Neural cell (in vitro differentiated cells): ENCODE data around the gene TMUB1. TPM values are rescaled to one million over a fixed set of nuclear protein-coding genes. Genes with fewer than 3 reads are reported as not detected.

Source experiments
- H2AFZ ChIP-seq: fragments of 200-600, 300-800 bp; sonication (generic), shearing (Covaris generic); 2 replicates; pipeline ENCODE4 v1.6.0; 2014; ENCODE audit warnings: low read depth, mild to moderate bottlenecking, antibody characterized with exemption, low read length, moderate library complexity
- H3F3A ChIP-seq: fragments of 200-600 bp; shearing (Covaris generic); 2 replicates; pipeline ENCODE4 v1.6.1; 2016; ENCODE audit warnings: mild to moderate bottlenecking, moderate library complexity, mixed read lengths, antibody characterized with exemption, low read length; ENCODE audit not compliant: insufficient read depth, poor library complexity, severe bottlenecking
- H3K27ac ChIP-seq: fragments of 200-600, 300-800 bp; sonication (generic), shearing (Covaris generic); 2 replicates; pipeline ENCODE4 v1.5.1; 2014; ENCODE audit warnings: mild to moderate bottlenecking, low read length, moderate library complexity
- H3K27me3 ChIP-seq: fragments of 300-800, 200-600 bp; sonication (generic), shearing (Covaris generic); 2 replicates; pipeline ENCODE4 v1.6.0; 2014; ENCODE audit warnings: mild to moderate bottlenecking, low read depth, low read length, moderate library complexity; ENCODE audit not compliant: insufficient read depth
- H3K36me3 ChIP-seq: fragments of 300-800, 200-600 bp; sonication (generic), shearing (Covaris generic); 2 replicates; pipeline ENCODE4 v1.5.1; 2014; ENCODE audit warnings: mild to moderate bottlenecking, antibody characterized with exemption, low read length, moderate library complexity; ENCODE audit not compliant: insufficient read depth
- H3K4me2 ChIP-seq: fragments of 300-800, 200-600 bp; sonication (generic), shearing (Covaris generic); 2 replicates; pipeline ENCODE4 v1.6.0; 2014; ENCODE audit warnings: mild to moderate bottlenecking, low read length
- H3K4me3 ChIP-seq: fragments of 300-800, 200-600 bp; sonication (generic), shearing (Covaris generic); 2 replicates; pipeline ENCODE4 v1.5.1; 2014; ENCODE audit warnings: mild to moderate bottlenecking, low read length, moderate library complexity
- H3K79me2 ChIP-seq: fragments of 200-600 bp; shearing (Covaris generic); replicated peaks from 2 replicates; pipeline ENCODE4 v1.6.0; 2014; ENCODE audit warnings: mild to moderate bottlenecking, low read length, moderate library complexity; ENCODE audit not compliant: insufficient read depth
- H3K9ac ChIP-seq: fragments of 300-800, 200-600 bp; sonication (generic), shearing (Covaris generic); 2 replicates; pipeline ENCODE4 v1.6.1; 2016; ENCODE audit warnings: mild to moderate bottlenecking, low read length, mixed read lengths
- H3K9me2 ChIP-seq: fragments of 200-600 bp; shearing (Covaris generic); 2 replicates; pipeline ENCODE4 v1.6.1; 2016; ENCODE audit warnings: mild to moderate bottlenecking, low read length, mixed read lengths; ENCODE audit not compliant: insufficient read depth
- H3K9me3 ChIP-seq: fragments of 200-600, 300-800 bp; sonication (generic), shearing (Covaris generic); 2 replicates; pipeline ENCODE4 v1.6.1; 2016; ENCODE audit warnings: mild to moderate bottlenecking, mixed run types, low read length, moderate library complexity, mixed read lengths
- H4K20me1 ChIP-seq: fragments of 200-600 bp; shearing (Covaris generic); 2 replicates; pipeline ENCODE4 v1.6.1; 2016; ENCODE audit warnings: mild to moderate bottlenecking, mixed run types; ENCODE audit not compliant: insufficient read depth
- EP300 ChIP-seq: fragments of 450-650 bp; conservative IDR thresholded peaks from 2 replicates; pipeline ENCODE4 v1.6.1; 2014; ENCODE audit warnings: antibody characterized with exemption, mild to moderate bottlenecking, moderate library complexity; ENCODE audit not compliant: poor library complexity, severe bottlenecking
- EZH2 ChIP-seq: fragments of 200-600, 300-800 bp; shearing (Covaris generic), sonication (generic); IDR thresholded peaks from 2 replicates; pipeline ENCODE4 v1.6.1; 2014; ENCODE audit warnings: antibody characterized with exemption, low read length, borderline replicate concordance, mild to moderate bottlenecking; ENCODE audit not compliant: insufficient read depth, poor library complexity, severe bottlenecking
- MXI1 ChIP-seq: fragments of 450-650 bp; conservative IDR thresholded peaks from 2 replicates; pipeline ENCODE4 v1.6.1; 2014; ENCODE audit warnings: antibody characterized with exemption, mild to moderate bottlenecking; ENCODE audit not compliant: poor library complexity, severe bottlenecking
- POLR2AphosphoS5 ChIP-seq: IDR thresholded peaks from 2 replicates; pipeline ENCODE4 v1.6.1; 2012
- RAD21 ChIP-seq: fragments of 450-650 bp; conservative IDR thresholded peaks from 2 replicates; pipeline ENCODE4 v1.6.1; 2014; ENCODE audit warnings: antibody characterized with exemption, mild to moderate bottlenecking, moderate library complexity
- REST ChIP-seq: IDR thresholded peaks from 2 replicates; pipeline ENCODE4 v1.6.1; 2012; ENCODE audit warnings: borderline replicate concordance
- SMC3 ChIP-seq: fragments of 450-650 bp; conservative IDR thresholded peaks from 2 replicates; pipeline ENCODE4 v1.6.1; 2014; ENCODE audit warnings: antibody characterized with exemption, mild to moderate bottlenecking, moderate library complexity; ENCODE audit not compliant: poor library complexity
- TAF1 ChIP-seq: IDR thresholded peaks from 2 replicates; pipeline ENCODE4 v1.6.1; 2012; ENCODE audit warnings: low read depth
- polyA plus RNA-seq: library from polyadenylated mRNA; depleted of rRNA; stranded (reverse); fragments of >200 nt; gene quantifications from 2 replicates; pipeline ENCODE4 v1.2.3, GENCODE V29; 2014
- TF ChIP-seq, protein P1 (sequence below): fragments of 450-650 bp; IDR thresholded peaks from 2 replicates; pipeline ENCODE4 v1.5.1; 2014; ENCODE audit warnings: antibody characterized with exemption, mild to moderate bottlenecking, moderate library complexity; ENCODE audit not compliant: poor library complexity, severe bottlenecking

The TMUB1 gene
- polyA plus RNA-seq, 1 donor from 2014 or later = 35.2 TPM

GRCh38 chr7:151068069-151068773 lies 15.1 kb downstream of the TMUB1 start:
- Histone ChIP-seq H3F3A (no peaks in the 10 kb centered on the region), H3K9me3 (no peaks in the 10 kb centered on the region), H3K36me3 (no peaks in the 10 kb centered on the region), H3K4me3 (no peak overlapping the region), H3K4me2 (no peak overlapping the region), H4K20me1 (no peaks in the 10 kb centered on the region), H3K27me3 (no peaks in the 10 kb centered on the region), H3K9me2 (no peaks in the 10 kb centered on the region), H2AFZ (no peak overlapping the region), H3K79me2 (no peaks in the 10 kb centered on the region), H3K9ac (no peak overlapping the region), H3K27ac (no peak overlapping the region)
- no peak for TF ChIP-seq RAD21
- TF ChIP-seq TAF1 = no peak
- TF ChIP-seq MXI1 = no peak
- TF ChIP-seq, protein P1, sequence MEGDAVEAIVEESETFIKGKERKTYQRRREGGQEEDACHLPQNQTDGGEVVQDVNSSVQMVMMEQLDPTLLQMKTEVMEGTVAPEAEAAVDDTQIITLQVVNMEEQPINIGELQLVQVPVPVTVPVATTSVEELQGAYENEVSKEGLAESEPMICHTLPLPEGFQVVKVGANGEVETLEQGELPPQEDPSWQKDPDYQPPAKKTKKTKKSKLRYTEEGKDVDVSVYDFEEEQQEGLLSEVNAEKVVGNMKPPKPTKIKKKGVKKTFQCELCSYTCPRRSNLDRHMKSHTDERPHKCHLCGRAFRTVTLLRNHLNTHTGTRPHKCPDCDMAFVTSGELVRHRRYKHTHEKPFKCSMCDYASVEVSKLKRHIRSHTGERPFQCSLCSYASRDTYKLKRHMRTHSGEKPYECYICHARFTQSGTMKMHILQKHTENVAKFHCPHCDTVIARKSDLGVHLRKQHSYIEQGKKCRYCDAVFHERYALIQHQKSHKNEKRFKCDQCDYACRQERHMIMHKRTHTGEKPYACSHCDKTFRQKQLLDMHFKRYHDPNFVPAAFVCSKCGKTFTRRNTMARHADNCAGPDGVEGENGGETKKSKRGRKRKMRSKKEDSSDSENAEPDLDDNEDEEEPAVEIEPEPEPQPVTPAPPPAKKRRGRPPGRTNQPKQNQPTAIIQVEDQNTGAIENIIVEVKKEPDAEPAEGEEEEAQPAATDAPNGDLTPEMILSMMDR = no peak
- no peak for TF ChIP-seq EZH2
- no peak for TF ChIP-seq REST
- TF ChIP-seq SMC3 = no peak
- TF ChIP-seq POLR2AphosphoS5 = no peak
- no peak for TF ChIP-seq EP300

GRCh38 chr7:151066273-151066974 lies 16.9 kb downstream of the TMUB1 start:
- TF ChIP-seq SMC3 (no peak), TAF1 (no peak)
- TF ChIP-seq, protein P1 = no peak
- Histone ChIP-seq H3F3A (no peaks in the 10 kb centered on the region), H3K4me2 (no peak overlapping the region), H3K79me2 (no peaks in the 10 kb centered on the region), H3K9me2 (no peaks in the 10 kb centered on the region), H3K9ac (no peak overlapping the region), H3K36me3 (no peaks in the 10 kb centered on the region), H3K4me3 (no peak overlapping the region), H4K20me1 (no peaks in the 10 kb centered on the region), H2AFZ (no peak overlapping the region), H3K9me3 (no peaks in the 10 kb centered on the region), H3K27me3 (no peaks in the 10 kb centered on the region), H3K27ac (no peak overlapping the region)
